Progenitor cell of endocrine pancreas (in vitro differentiated cells): ENCODE data around the gene CLC. TPM values are rescaled to one million over a fixed set of nuclear protein-coding genes. Genes with fewer than 3 reads are reported as not detected.

Source experiments
- DNase-seq: peaks from one replicate; pipeline ENCODE4 v3.0.0; 2021; ENCODE audit warnings: low spot score; ENCODE audit not compliant: unreplicated experiment
- H3K27ac Mint-ChIP-seq: 2 replicates; pipeline ENCODE4 v1.8.0; 2021; ENCODE audit warnings: mild to moderate bottlenecking, moderate library complexity, mixed read lengths
- H3K27me3 Mint-ChIP-seq: 2 replicates; pipeline ENCODE4 v1.8.0; 2021; ENCODE audit warnings: mixed read lengths
- H3K36me3 Mint-ChIP-seq: 2 replicates; pipeline ENCODE4 v1.8.0; 2022; ENCODE audit warnings: mixed read lengths; ENCODE audit not compliant: insufficient read depth
- H3K4me1 Mint-ChIP-seq: 2 replicates; pipeline ENCODE4 v1.8.0; 2021; ENCODE audit warnings: low read depth, mixed read lengths
- H3K4me3 Mint-ChIP-seq: 2 replicates; pipeline ENCODE4 v1.8.0; 2021; ENCODE audit warnings: low read depth, mild to moderate bottlenecking, moderate library complexity, mixed read lengths
- H3K9me3 Mint-ChIP-seq: 2 replicates; pipeline ENCODE4 v1.8.0; 2021; ENCODE audit warnings: low read depth, mixed read lengths
- CTCF ChIP-seq: fragments of 200-600 bp; sonication (generic); IDR thresholded peaks from one replicate; pipeline ENCODE4 v1.5.0; 2021; ENCODE audit warnings: antibody characterized with exemption, mild to moderate bottlenecking; ENCODE audit not compliant: unreplicated experiment
- total RNA-seq: library from RNA; stranded (reverse); gene quantifications from 2 replicates; pipeline ENCODE4 v1.2.1, GENCODE V29; 2021

The CLC gene
- total RNA-seq, 1 donor from 2014 or later = not detected

- Mint-ChIP-seq H3K9me3 (no peaks in the 10 kb centered on the region), H3K36me3 (no peaks in the 10 kb centered on the region), H3K4me3 (no peak overlapping the region), H3K4me1 (no peaks in the 10 kb centered on the region), H3K27me3 (peaks cover 33% of the 10 kb centered on the region), H3K27ac (no peak overlapping the region)
- TF ChIP-seq CTCF = no peak
- DNase-seq = no peak
These were observed 15.0 kb upstream of the CLC start for GRCh38 chr19:39752795-39753194.

- H3K36me3 Mint-ChIP-seq = no peaks in the 10 kb centered on the region
- H3K4me1 Mint-ChIP-seq = no peaks in the 10 kb centered on the region
- H3K9me3 Mint-ChIP-seq = no peaks in the 10 kb centered on the region
- no peak for DNase-seq
- H3K27me3 Mint-ChIP-seq = peaks cover 36% of the 10 kb centered on the region
- no peak overlapping the region for H3K4me3 Mint-ChIP-seq
- H3K27ac Mint-ChIP-seq = no peak overlapping the region
- TF ChIP-seq CTCF = no peak
These were observed 14.6 kb upstream of the CLC start for GRCh38 chr19:39752390-39752789.

GRCh38 chr19:39749981-39750380, 12.2 kb upstream of the CLC start:
- Mint-ChIP-seq H3K27ac (no peak overlapping the region), H3K4me3 (no peak overlapping the region), H3K9me3 (no peaks in the 10 kb centered on the region), H3K36me3 (no peaks in the 10 kb centered on the region), H3K27me3 (peaks cover 48% of the 10 kb centered on the region), H3K4me1 (no peaks in the 10 kb centered on the region)
- no peak for TF ChIP-seq CTCF
- DNase-seq = no peak

GRCh38 chr19:39746836-39747529, 9.2 kb upstream of the CLC start:
- H3K4me3 Mint-ChIP-seq = no peak overlapping the region
- no peaks in the 10 kb centered on the region for H3K9me3 Mint-ChIP-seq
- no peaks in the 10 kb centered on the region for H3K36me3 Mint-ChIP-seq
- H3K4me1 Mint-ChIP-seq = no peaks in the 10 kb centered on the region
- peaks cover 69% of the 10 kb centered on the region for H3K27me3 Mint-ChIP-seq
- TF ChIP-seq CTCF = peak; percentile 7
- no peak overlapping the region for H3K27ac Mint-ChIP-seq
- no peak for DNase-seq

GRCh38 chr19:39745643-39746042, 7.8 kb upstream of the CLC start:
- peaks cover 4% of the 10 kb centered on the region for H3K4me1 Mint-ChIP-seq
- H3K27me3 Mint-ChIP-seq = peaks cover 66% of the 10 kb centered on the region
- no peak for DNase-seq
- no peak overlapping the region for H3K27ac Mint-ChIP-seq
- no peaks in the 10 kb centered on the region for H3K9me3 Mint-ChIP-seq
- no peak overlapping the region for H3K4me3 Mint-ChIP-seq
- H3K36me3 Mint-ChIP-seq = no peaks in the 10 kb centered on the region
- TF ChIP-seq CTCF = no peak
